Globus pallidus (tissue), 1 donor: Measurements from ENCODE around the gene FCGR1A.
"Not testable (repeated sequence)": the region's sequence is repeated elsewhere in the genome, so short reads cannot be mapped to it uniquely, and the experiment has no call there.

Experiments
- DNase-seq: peaks from one replicate; pipeline ENCODE4 v3.0.0-alpha.2; 2015; ENCODE audit warnings: low spot score

FCGR1A gene

GRCh38 chr1:149832316-149833126 lies 50.0 kb downstream of the FCGR1A start:
- DNase-seq = not testable (repeated sequence)

- not testable (repeated sequence) for DNase-seq
These were observed 50.6 kb downstream of the FCGR1A start for GRCh38 chr1:149833144-149833543.

GRCh38 chr1:149841149-149841548 lies 58.7 kb downstream of the FCGR1A start:
- not testable (repeated sequence) for DNase-seq
